KG1 (cell line): Measurements from ENCODE around the gene ZDHHC18.
"Not testable (repeated sequence)": the region's sequence is repeated elsewhere in the genome, so short reads cannot be mapped to it uniquely, and the experiment has no call there.

Experiments used
- DNase-seq: peaks from one replicate; lab custom pipeline; 2025; lab: John Stamatoyannopoulos, UW

ZDHHC18 gene

DNA sequence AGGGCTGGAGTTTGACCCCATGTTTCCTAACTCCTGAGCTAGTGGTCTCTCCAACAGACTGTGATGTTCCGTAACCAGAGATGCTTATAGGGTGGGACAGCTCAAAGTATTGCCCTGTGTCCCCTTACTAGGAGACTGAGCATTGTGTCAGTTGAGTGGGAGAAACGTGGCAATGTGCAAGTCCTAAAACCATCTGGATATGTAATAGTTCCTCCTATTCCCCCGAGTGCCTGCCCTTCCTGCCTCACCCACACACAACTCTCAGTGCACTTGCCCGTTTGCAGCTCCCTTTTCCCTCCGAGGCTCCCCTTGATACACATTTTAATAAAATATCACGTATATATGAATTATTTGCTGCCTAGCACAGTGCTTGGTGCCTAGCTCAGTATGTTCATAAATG is 35.3 kb upstream of the ZDHHC18 start:
- no peak for DNase-seq

DNA sequence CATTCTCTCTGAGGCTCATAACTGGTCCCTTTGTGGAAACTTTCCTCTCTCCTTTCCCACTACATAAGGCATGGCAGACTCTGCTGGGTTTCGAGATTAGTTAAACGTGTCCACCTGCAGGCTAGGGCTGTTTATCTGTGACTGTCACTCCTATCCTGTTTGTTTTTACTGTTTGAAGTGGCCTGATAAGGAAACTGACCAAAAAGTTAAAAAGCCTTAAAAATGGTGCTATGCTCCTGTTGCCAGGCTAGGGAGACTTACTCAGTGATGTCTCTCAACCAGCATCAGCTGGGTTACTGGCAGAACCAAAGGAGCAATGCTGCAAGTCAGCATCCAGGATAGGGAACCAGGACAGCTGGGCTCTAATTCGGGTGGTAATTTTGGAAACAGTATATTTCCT is 34.9 kb upstream of the ZDHHC18 start:
- no peak for DNase-seq

DNA sequence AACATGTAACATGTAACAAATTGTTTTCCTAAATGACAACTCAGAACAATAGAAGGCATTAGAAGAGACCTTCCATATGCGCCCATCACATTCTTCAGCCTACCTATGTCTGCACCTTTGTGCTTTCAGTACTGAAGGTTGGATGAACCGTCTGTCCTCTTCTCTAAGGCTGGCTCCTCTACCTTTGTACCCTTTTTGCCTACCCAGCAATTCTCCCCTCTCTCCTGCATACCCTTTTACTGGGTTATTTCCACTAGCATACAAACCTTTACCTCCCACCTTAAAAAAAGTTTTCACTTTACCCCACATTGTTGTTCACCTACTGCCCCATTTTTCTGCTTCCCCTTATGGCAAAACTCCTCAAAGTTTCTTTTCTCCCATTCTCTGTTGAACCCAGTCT is 33.6 kb upstream of the ZDHHC18 start:
- DNase-seq = no peak

DNA sequence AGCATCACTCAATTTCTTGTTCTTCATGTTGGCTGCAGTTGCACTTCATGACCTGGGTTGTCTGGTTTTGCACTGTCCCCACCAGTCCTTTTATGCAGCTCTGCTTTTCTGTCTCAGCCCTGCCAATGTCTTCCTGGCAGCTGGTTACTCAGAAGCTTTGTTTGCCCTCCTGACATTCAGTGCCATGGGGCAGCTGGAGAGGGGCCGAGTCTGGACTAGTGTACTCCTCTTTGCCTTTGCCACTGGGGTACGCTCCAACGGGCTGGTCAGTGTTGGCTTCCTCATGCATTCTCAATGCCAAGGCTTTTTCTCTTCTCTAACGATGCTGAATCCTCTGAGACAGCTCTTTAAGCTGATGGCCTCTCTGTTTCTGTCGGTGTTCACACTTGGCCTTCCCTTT is 32.1 kb upstream of the ZDHHC18 start:
- DNase-seq = no peak

DNA sequence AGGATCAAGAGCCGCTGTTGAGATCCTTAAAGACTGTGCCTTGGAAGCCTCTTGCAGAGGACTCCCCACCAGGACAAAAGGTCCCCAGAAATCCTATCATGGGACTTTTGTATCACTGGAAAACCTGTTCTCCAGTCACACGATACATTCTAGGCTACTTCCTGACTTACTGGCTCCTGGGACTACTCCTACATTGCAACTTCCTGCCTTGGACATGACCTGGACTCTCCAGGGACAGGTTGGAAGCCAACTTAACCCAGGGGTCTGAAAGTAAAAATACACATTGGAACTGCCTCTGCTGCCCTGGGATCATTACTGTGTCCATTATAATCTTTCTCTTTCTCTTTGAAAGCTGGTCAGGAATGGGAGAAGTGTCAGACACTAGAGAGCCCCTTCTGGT is 28.9 kb upstream of the ZDHHC18 start:
- DNase-seq = no peak

DNA sequence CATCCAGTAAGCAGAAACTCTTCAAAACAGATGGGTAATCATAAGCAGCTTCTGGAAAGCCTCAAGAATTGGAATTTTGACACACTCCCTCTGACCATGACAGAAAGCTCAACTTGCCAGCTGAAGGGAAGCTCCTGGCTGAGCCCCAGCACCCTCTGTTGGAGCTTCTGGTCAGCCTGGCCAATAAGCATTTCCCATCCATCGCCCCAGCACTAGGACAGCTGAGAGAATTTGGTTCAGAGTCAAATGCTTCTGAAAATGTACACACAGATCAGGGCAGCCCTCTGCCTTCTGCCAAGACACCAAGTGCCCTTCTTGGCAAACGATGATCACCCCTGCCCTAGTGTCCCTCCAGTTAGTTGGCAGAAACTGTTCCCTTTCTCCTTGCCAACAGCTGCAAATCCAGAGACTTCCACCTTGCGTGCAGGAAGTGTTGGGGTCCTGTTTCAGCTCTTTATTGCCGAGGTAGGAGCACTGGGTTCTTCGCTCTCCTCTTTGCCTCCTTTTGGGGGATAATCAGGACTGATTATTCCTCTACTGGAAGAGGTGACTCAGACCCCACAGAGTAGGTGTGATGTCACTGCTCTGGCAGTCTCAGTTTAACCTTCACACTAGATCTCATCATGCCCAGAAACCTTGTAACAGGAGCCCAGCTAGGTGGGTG is 26.9 kb upstream of the ZDHHC18 start:
- no peak for DNase-seq

DNA sequence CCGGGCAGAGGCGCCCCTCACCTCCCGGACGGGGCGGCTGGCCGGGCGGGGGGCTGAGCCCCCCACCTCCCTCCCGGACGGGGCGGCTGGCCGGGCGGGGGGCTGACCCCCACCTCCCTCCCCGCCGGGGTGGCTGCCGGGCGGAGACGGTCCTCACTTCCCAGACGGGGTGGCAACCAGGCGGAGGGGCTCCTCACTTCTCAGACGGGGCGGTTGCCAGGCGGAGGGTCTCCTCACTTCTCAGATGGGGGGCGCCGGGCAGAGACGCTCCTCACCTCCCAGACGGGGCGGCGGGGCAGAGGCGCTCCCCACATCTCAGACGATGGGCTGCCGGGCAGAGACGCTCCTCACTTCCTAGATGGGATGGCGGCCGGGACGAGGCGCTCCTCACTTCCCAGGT is 22.6 kb upstream of the ZDHHC18 start:
- not testable (repeated sequence) for DNase-seq

DNA sequence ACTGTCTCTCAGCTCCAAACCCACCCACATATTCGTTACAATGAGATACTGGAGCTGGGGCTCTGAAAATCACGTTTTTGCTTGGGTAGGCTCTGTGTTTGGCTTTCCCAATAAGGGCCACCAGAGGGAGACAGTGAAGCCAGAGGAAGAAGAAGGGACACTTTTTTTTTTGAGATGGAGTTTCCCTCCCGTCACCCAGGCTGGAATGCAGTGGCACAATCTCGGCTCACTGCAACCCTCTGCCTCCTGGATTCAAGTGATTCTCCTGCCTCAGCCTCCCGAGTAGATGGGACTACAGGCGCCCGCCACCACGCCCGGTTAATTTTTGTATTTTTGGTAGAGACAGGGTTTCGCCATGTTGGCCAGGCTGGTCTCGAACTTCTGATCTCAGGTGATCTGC is 16.4 kb upstream of the ZDHHC18 start:
- peak; percentile 27 for DNase-seq

DNA sequence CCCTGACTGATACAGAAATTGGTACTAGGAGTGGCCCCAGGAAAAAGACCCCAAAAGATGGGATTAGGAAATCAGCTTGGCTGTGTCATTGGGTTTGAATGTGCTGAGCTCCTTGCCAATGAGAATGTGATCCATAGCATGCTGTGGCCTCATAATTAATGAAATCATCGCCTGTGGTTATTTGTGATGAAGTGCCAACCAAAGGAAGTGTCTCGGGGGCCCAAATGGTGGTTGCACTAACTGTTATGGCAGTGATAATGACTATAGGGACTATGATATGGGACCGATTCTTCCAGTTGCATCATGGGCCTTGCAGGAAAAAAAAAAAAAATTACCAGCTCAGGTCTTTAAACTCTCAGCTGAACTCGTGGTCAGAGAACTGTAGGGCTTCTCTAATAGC is 15.4 kb upstream of the ZDHHC18 start:
- no peak for DNase-seq

DNA sequence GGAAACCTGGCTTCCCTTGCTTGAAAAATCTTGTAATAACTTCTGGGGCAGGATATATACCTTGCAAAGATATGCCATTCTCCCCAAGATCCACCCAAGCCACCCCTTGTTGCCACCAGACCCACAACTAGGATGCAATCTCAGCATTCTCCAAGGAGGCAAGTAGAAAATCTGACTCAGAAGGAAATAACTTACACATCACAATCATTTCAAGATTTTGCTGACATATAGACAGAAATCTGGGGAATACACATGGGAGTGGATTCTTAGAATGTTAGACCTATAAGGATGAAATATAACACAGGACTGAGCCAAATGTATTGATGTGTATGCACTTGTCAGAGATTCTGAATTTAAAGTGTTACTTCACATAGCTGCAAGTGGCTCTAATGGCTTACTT is 14.8 kb upstream of the ZDHHC18 start:
- no peak for DNase-seq

DNA sequence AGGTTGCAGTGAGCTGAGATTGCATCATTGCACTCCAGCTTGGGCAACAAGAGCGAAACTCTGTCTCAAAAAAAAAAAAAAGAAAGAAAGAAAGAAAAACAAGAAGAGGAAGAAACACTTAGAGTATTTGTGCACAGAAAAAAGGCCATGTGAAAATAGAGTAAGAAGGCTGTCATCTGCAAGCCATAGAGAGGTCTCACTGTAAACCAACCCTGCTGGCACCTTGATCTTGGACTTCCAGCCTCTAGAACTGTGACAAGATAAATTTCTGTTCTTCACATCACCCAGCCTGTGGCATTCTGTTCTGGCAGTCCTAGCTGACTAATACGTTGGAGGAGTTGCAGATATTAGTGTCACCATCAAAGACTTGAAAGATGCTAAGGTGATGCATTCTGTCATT is 12.1 kb upstream of the ZDHHC18 start:
- DNase-seq = no peak

DNA sequence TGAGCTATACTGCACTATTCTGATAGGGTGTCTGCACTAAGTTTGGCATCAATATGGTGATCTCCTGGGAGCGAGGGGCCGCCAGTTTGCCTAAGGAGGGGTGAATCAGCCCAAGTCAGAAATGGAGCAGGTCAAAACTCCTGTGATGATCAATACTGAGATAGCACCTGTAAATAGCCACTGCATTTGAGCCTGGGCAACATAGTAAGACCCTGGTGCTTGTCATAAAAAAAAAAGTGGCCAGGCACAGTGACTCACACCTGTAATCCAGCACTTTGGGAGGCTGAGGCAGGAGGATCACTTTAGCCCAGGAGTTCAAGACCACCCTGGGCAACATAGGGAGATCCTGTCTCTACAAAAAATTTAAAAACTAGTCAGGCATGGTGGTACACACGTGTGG is 11.6 kb upstream of the ZDHHC18 start:
- DNase-seq = no peak

DNA sequence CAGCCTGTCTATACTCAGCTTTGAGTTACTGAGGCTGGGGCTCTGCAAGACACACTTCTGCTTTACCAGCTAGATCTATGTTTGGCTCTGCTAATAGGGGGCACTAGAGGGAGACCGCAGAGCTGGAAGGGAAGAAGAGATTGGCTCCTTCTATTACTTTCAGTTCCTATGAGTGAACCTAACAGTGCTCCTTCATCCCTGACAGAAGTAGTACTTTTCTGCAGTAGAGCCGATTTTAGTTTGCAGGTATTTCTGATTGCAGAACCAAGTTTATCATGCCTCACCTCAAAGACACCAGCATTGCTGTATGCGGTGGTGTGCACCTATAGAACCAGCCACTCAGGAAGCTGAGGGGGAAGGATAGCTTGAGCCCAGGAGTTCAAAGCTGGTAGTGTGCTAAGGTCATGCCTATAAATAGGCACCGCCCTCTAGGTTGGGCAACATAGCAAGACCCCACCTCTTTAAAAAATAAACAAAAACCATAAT is 5.7 kb upstream of the ZDHHC18 start:
- DNase-seq = peak; percentile 38

DNA sequence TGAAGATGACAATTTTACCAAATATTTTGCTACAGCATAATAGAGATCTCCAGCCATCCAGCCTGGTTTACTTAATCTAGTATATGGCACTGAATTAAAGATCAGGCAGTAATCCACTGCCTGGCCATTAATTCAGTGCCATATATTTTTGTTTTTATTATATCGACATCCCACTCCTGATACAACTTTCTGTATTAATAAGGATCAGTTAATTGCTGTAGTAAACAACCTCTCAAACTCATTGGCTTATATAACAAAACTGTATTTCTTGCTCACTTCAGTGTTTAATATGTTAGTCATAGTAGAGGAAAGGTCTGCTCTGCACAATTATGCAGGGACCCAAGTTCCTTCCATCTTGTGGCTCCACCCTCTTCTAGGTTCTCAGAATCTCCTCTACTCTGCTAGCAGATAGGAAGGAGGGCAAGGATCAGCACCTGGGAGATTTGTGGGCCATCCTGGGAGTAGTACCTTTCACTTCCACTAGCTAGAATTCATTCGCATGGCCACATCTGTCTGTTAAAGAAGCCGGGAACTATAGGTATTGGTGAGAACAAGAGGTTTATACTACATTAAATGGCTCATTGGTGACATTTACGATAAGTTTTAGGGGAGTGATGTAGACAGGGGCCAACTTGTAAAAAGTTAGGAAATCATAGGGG is 3.6 kb upstream of the ZDHHC18 start:
- DNase-seq = no peak

DNA sequence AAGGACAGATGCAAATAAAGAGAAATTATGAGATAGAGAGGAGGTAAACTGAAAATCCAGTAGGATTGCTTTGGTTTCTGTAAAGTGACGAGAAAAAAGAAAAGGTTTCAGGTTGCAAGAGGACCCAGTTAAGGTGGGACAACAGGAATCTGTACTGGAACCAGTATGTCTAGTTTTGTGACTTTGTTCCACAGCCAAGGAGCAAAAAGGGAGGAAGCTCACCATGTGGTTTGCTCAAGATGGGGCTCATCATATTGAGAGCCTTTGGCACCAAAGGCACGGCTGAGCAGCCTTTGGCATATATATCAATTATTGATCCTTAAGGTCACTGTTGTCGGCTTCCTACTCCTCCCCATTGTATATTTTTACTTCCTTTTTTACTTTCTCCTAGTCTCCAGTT is 1.8 kb upstream of the ZDHHC18 start:
- DNase-seq = no peak

DNA sequence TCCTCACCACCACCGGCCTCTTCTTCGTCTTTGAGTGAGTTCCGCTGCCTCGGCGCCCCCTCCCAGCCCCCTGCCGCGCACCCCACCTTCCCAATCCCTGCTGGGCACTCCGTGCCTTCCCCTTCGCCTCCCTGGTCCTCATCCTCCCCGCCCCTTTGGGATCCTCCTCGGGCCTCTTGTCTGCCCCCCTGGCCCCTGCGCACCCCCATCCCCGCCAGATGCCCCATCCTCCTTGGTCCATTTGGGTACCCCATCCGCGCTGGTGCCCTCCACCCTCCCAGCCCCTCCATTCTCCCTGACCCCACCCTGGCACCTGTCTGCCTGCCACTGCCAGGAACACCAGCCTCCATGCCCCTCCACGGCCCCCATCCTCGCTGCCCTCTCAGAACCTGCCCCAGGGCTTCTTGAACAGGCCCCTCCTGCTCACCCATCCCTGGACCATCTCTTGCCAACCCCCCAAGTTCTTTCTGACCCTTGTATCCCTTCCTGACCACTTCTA is 667 bp downstream of the ZDHHC18 start:
- no peak for DNase-seq

DNA sequence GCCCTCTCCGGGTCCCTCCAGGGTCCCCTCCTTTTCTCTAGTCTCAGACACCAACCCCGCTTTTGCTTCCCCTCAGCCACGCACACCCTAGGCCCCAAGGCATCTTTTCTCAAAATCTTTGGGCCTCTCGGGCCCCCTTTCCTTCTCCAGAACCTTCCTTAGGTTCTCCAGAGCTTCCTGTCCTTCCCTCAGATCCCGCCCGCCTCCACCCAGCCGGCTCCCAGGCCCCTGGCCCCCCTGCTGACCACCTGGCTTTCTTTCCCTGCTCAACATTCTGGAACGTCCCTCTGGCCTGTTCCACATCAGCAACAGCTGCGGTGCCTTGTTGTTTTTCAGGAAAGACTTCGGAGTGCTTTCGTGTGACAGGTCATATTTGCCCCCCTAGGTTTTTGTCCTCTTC is 1.2 kb downstream of the ZDHHC18 start:
- DNase-seq = no peak

DNA sequence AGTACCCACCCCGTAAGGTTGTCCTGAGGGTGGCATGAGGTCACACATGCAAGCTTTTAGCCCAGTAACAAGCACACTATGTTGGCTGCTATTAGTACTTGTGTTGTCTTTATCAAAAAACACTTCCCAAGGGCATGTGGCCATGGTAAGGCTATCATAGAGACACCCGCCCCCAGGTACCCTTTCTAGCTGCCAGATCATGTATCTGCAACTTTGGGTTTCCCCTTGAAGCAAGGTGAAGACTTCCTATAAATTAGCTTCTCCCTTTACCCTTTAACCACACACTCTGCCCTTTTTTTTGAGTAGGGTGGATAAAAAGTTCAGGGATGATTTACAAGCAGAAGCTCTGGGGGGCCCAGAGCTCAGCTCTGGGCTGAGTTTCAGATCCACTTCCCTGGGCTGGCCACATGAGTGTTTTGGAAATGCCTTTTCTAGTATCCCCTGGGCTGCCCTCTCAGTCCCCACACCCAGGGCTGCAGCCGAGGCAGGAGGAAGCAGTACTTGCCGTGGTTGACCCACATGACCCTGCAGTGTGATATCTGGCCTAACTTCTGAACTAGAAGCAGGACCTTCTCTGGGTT is 2.0 kb downstream of the ZDHHC18 start:
- no peak for DNase-seq

DNA sequence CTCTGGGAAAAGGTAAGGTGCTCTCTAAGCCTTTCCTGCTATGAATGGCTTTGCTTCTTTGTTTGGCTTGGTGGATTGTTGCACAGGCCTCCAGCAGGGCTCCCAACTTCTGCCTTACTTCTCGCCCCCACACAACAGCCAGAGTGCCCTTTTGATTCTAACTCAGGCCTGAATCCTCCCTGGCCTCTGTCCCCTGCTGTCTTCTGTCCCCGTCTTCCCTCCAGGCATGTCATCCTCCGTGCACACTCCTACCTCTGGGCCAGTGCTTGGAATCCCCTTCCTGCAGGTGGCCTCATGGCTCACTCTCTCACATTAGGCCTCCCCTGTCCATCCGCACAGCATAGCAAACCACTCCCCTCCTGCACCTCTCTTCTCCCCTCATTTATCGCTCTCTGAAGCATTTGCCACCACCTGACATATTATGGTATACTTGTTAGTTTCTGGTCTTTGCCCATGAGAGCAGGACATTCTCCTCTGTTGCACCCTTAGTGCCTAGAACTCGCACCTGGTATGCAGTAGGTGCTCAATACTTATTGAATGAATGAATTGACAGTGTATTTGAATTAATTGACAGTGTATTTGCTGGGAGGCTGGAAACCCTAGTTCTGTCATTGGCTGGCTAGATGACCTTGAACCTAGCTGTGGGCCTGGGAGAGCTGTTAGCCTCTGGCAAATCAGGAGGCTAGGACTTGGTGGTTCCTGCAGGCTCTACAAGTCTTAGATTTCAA is 2.9 kb downstream of the ZDHHC18 start:
- DNase-seq = no peak

DNA sequence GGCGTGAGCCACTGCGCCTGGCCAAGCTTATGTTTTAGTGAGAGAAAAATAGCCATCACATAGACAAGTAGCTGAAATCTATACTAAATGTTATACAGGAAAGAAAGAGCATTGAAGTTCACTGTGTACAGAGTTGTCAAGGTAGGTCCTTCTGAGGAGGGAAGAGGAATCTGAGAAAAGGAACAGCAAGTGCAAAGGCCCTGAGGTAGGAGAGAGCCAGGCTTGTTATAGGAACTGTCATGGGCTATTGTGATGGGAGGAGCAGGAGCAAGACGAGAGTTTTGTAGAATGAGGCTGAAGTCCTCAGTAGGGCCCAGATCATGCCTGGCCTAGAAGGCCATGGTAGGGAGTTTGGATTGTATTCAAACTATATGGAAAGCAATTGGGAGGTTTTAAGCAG is 4.6 kb downstream of the ZDHHC18 start:
- no peak for DNase-seq

DNA sequence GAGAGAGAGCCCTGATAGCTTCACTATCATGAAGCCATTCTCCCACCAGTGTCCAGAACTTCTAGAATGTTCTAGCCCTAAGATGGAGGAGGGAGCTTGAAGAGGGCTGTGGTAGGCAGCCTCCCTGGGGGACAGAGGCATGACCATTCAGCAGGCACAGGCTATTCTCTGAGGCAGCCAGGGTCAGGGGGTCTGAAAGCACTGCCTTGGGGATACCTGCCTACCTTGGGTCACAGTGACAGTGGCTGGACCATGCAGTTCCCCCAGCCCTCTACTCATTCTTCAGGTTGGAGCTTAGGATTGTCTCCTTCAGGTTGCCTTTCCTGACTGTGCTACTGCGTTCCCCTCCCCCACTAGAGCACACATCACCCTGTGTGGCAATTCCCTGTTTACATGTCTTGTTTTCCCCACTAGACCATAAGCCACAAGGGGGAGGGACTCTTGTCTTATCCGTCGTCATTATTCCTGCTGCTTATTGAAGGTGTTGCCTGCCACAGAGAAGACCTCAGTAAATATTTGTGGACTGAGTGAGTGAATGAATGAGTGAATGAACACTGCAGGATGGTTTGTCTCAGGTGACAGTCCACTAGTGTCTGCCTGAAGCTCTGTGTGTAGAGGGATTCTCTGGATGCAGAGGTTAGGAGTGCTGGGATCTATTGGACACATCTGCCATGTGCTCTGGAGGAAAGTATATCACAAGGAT is 5.2 kb downstream of the ZDHHC18 start:
- no peak for DNase-seq
